Panc1 (cell line): ENCODE results near the gene NDOR1. TPM values are rescaled to one million over a fixed set of nuclear protein-coding genes. Genes with fewer than 3 reads are reported as not detected.

Experiments
- ATAC-seq: fragments of 200-7000 bp; cut with Tn5 transposase; 2 replicates; pipeline ENCODE4 v1.9.1; 2020; ENCODE audit warnings: mild to moderate bottlenecking, moderate library complexity
- BruUV-seq: library from RNA; stranded (reverse); fragments of 400-500 nt; replicated peaks from 2 replicates; lab custom pipeline; 2021; lab: Mats Ljungman, UMichigan
- CTCF ChIA-PET: fragments of 300-600 bp; sonication (Branson Sonifier 250); formaldehyde crosslinking; loops from one replicate; lab custom pipeline; 2022; ENCODE audit warnings: antibody characterized with exemption; lab: Charles Lee
- POLR2A ChIA-PET: fragments of 300-600 bp; sonication (Branson Sonifier 250); formaldehyde crosslinking; loops from one replicate; lab custom pipeline; 2022; ENCODE audit warnings: antibody characterized with exemption; lab: Charles Lee
- DNase-seq: peaks from one replicate; pipeline ENCODE4 v3.0.0-alpha.2; 2010; ENCODE audit warnings: low read depth, low spot score
- H3K27ac ChIP-seq: 2 replicates; pipeline ENCODE4 v1.5.1; 2011; ENCODE audit warnings: mild to moderate bottlenecking, low read length, inconsistent platforms
- H3K27me3 ChIP-seq: fragments of 200-500 bp; sonication (Bioruptor generic); 2 replicates; pipeline ENCODE4 v1.6.0; 2014; ENCODE audit warnings: low read length, inconsistent platforms; ENCODE audit not compliant: control insufficient read depth, insufficient read depth
- H3K36me3 ChIP-seq: fragments of 200-500 bp; sonication (Bioruptor generic); 2 replicates; pipeline ENCODE4 v1.5.1; 2014; ENCODE audit warnings: inconsistent platforms, mild to moderate bottlenecking, low read length, moderate library complexity; ENCODE audit not compliant: control insufficient read depth, insufficient read depth
- H3K4me1 ChIP-seq: 2 replicates; pipeline ENCODE4 v1.5.1; 2011; ENCODE audit warnings: inconsistent platforms, mild to moderate bottlenecking, low read length, moderate library complexity; ENCODE audit not compliant: control insufficient read depth, insufficient read depth
- H3K4me3 ChIP-seq, 2 experiments: 2 replicates each; pipeline ENCODE4 v1.5.1; 2011 to 2012; ENCODE audit warnings: low read depth in 2 of 2, low read length in 2 of 2, mild to moderate bottlenecking in 2 of 2, inconsistent platforms in 1 of 2, moderate library complexity in 1 of 2
- H3K9me3 ChIP-seq: fragments of 200-500 bp; sonication (Bioruptor generic); 2 replicates; pipeline ENCODE4 v1.5.1; 2014; ENCODE audit warnings: low read depth, mild to moderate bottlenecking, inconsistent platforms, low read length, moderate library complexity; ENCODE audit not compliant: control insufficient read depth, insufficient read depth
- POLR2AphosphoS5 ChIP-seq: IDR thresholded peaks from 2 replicates; pipeline ENCODE4 v1.6.1; 2012; ENCODE audit warnings: mild to moderate bottlenecking, low read depth, low read length, moderate library complexity
- SIN3A ChIP-seq: IDR thresholded peaks from 2 replicates; pipeline ENCODE4 v1.6.1; 2012; ENCODE audit warnings: low read depth, mild to moderate bottlenecking, low read length, moderate library complexity, borderline replicate concordance; ENCODE audit not compliant: insufficient read depth
- TCF7L2 ChIP-seq: IDR thresholded peaks from 2 replicates; pipeline ENCODE4 v1.6.1; 2011; ENCODE audit warnings: mild to moderate bottlenecking, low read depth, low read length, inconsistent platforms
- in situ Hi-C: cut with HindIII; loops from 2 replicates; pipeline ENCODE4 v1.10.0; 2016; ENCODE audit warnings: low sequenced_read_pairs, low pct_unique_long_range_greater_than_20kb
- intact Hi-C: fragments of 100-400 bp; cut with micrococcal nuclease; formaldehyde crosslinking; loops from one replicate; pipeline ENCODE4 v1.10.0; 2022; ENCODE audit not compliant: unreplicated experiment
- total RNA-seq: library from RNA; stranded (reverse); gene quantifications from one replicate; pipeline ENCODE4 v1.2.1, GENCODE V29; 2021; ENCODE audit not compliant: unreplicated experiment
- TF ChIP-seq, protein P1 (sequence below), 2 experiments: IDR thresholded peaks; 2 replicates each; pipeline ENCODE4 v1.6.1; 2011 to 2012; ENCODE audit warnings: low read depth in 2 of 2, control low read depth in 1 of 2, low read length in 1 of 2, mild to moderate bottlenecking in 1 of 2, moderate library complexity in 1 of 2; ENCODE audit not compliant: insufficient read depth in 1 of 2
- TF ChIP-seq, protein P2 (sequence below): fragments of 450-650 bp; IDR thresholded peaks from 2 replicates; pipeline ENCODE4 v1.5.1; 2017; ENCODE audit warnings: mild to moderate bottlenecking

NDOR1 gene
- total RNA-seq, 1 experiment from 2014 or later, result 15.6 TPM

DNA sequence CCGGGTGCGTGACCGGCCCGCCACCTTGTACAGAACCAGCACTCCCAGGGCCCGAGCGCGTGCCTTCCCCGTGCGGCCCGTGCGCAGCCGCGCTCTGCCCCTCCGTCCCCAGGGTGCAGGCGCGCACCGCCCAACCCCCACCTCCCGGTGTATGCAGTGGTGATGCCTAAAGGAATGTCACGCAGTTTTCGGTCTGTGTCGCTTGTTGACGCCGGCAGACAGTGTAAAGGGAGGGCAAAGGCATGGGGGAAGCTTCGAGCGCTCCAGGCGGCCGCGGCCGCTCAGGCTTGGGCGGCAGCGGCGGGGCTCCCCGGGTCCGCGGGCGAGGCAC is 37.0 kb upstream of the NDOR1 start:
- in situ Hi-C loops, result no loop called here
- intact Hi-C loops, result no loop called here
- Histone ChIP-seq H3K4me1 (peaks cover 6% of the 10 kb centered on the region), H3K36me3 (no peaks in the 10 kb centered on the region), H3K27ac (no peak overlapping the region), H3K27me3 (no peaks in the 10 kb centered on the region), H3K4me3 (peak overlapping the region; percentile 37 to 48), H3K9me3 (no peaks in the 10 kb centered on the region)
- TF ChIP-seq SIN3A (no peak), POLR2AphosphoS5 (no peak), TCF7L2 (no peak)
- TF ChIP-seq, protein P1, sequence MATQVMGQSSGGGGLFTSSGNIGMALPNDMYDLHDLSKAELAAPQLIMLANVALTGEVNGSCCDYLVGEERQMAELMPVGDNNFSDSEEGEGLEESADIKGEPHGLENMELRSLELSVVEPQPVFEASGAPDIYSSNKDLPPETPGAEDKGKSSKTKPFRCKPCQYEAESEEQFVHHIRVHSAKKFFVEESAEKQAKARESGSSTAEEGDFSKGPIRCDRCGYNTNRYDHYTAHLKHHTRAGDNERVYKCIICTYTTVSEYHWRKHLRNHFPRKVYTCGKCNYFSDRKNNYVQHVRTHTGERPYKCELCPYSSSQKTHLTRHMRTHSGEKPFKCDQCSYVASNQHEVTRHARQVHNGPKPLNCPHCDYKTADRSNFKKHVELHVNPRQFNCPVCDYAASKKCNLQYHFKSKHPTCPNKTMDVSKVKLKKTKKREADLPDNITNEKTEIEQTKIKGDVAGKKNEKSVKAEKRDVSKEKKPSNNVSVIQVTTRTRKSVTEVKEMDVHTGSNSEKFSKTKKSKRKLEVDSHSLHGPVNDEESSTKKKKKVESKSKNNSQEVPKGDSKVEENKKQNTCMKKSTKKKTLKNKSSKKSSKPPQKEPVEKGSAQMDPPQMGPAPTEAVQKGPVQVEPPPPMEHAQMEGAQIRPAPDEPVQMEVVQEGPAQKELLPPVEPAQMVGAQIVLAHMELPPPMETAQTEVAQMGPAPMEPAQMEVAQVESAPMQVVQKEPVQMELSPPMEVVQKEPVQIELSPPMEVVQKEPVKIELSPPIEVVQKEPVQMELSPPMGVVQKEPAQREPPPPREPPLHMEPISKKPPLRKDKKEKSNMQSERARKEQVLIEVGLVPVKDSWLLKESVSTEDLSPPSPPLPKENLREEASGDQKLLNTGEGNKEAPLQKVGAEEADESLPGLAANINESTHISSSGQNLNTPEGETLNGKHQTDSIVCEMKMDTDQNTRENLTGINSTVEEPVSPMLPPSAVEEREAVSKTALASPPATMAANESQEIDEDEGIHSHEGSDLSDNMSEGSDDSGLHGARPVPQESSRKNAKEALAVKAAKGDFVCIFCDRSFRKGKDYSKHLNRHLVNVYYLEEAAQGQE (IDR thresholded peaks at IDR 0.05; ENCODE audit: insufficient read depth in 1 of 2, low read depth in 2 of 2, low read length in 1 of 2), result no peak
- TF ChIP-seq, protein P2, sequence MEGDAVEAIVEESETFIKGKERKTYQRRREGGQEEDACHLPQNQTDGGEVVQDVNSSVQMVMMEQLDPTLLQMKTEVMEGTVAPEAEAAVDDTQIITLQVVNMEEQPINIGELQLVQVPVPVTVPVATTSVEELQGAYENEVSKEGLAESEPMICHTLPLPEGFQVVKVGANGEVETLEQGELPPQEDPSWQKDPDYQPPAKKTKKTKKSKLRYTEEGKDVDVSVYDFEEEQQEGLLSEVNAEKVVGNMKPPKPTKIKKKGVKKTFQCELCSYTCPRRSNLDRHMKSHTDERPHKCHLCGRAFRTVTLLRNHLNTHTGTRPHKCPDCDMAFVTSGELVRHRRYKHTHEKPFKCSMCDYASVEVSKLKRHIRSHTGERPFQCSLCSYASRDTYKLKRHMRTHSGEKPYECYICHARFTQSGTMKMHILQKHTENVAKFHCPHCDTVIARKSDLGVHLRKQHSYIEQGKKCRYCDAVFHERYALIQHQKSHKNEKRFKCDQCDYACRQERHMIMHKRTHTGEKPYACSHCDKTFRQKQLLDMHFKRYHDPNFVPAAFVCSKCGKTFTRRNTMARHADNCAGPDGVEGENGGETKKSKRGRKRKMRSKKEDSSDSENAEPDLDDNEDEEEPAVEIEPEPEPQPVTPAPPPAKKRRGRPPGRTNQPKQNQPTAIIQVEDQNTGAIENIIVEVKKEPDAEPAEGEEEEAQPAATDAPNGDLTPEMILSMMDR, result no peak
- CTCF ChIA-PET, result no interaction called here
- no TSS peak for BruUV-seq
- no peak for DNase-seq
- peak; percentile 55 for ATAC-seq
- POLR2A ChIA-PET, result no interaction called here

DNA sequence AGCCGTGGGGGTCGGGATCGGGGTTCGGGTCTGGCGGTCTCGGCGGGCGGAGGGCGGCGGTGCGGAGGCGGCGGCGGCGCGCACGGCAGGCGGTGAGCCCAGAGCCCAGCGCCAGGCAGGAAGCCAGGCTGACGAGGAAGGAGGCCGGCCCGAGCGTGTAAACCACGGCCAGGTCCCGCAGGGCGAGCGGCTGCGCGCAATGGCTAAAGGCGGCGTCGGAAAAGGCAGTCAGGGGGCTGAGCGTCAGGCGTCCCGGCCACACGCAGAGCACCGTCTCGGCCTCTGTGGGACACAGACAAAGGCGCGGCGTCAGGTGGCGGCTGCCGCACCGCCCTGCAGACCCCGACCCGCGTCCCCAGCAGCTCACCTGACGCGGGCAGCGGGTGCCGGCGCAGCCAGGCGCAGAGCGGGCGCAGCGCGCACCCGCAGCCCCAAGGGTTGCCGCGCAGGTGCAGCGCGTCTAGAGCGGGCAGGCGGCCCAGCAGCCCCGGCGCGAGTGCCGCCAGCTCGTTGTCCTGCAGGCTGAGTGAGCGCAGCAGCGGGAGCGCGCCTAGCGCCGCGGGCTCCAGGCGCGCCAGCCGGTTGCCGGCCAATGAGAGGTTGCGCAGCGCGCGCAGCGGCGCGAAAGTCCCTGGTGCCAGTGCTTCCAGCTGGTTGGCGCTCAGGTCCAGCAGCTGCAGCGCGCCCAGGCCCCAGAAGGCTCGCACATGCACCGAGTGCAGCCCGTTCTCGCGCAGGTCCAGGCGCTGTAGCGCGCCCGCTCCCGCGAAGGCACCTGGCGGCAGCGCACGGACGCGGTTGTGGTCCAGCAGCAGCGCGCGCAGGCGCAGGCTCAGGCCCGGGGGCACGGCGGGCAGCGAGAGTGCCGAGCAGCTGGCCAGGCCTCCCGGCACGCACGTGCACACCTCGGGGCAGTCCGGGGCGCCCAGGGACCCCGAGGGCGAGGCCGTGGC is 36.3 kb upstream of the NDOR1 start:
- ATAC-seq, result peak; percentile 72
- no peaks in the 10 kb centered on the region for H3K36me3 ChIP-seq
- ChIA-PET CTCF (no interaction called here), POLR2A (no interaction called here)
- in situ Hi-C loops, result no loop called here
- no peak for DNase-seq
- TF ChIP-seq SIN3A (no peak), TCF7L2 (no peak), POLR2AphosphoS5 (no peak)
- TF ChIP-seq, protein P1 (IDR thresholded peaks at IDR 0.05; ENCODE audit: insufficient read depth in 1 of 2, low read depth in 2 of 2, low read length in 1 of 2), result peak in 1 of 2 experiments; percentile 51; a peak in 1 of 4 replicates
- H3K27ac ChIP-seq, result no peak overlapping the region
- H3K4me3 ChIP-seq, result peak overlapping the region; percentile 37 to 48
- no TSS peak for BruUV-seq
- no peaks in the 10 kb centered on the region for H3K27me3 ChIP-seq
- H3K4me1 ChIP-seq, result peaks cover 6% of the 10 kb centered on the region
- intact Hi-C loops, result no loop called here
- no peaks in the 10 kb centered on the region for H3K9me3 ChIP-seq
